NCI-H2029 treated with DMSO at 0.1 percent for 48 hours (cell line): Measurements from ENCODE around the gene CCNB1IP1.
"Not testable (repeated sequence)": the region's sequence is repeated elsewhere in the genome, so short reads cannot be mapped to it uniquely, and the experiment has no call there.

Source experiments
- DNase-seq: peaks from one replicate; lab custom pipeline; 2025; lab: John Stamatoyannopoulos, UW

Gene CCNB1IP1

DNA sequence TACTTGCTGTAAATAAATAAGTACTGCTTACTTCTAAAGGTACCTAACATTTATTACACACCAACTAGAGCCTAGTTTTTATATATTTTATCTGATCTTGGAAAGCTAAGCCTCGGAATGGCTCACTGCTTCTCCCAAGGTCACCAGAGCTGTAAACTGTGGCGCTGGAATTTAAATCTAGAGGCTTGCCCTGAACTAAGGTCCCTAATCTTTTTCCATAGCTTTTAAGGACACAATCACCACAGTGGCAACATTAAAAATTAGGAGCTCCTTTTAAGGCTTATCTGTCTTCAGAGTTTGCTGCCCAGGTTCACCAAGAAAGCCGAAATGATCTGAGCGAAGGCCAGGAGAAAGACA is 670 bp downstream of the CCNB1IP1 start:
- no peak for DNase-seq

DNA sequence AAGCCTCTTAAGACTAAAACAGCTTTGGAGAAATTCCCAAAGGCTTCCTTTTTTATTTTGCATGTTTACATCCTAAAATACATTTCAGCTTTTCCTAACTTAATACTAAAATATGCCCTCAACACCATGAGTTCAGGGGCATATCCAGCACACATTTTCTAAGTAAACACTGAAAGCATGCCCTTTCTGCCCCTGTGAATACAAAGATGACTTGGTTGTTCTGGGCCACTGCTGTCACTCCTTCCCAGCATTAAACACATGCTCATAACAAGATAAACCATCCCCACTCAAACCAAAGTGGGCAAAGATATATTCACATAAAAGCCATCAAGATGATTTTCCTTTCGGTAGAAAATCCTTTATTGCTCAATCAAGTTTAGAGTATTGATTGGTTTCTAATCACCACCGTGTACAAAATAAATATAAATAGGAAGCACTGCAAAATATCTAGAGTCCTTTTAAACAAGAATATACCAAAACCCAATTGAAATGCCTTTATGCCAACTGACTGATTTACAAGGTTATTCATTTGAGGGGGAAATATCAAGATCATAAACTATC is 1.9 kb downstream of the CCNB1IP1 start:
- DNase-seq: no peak

DNA sequence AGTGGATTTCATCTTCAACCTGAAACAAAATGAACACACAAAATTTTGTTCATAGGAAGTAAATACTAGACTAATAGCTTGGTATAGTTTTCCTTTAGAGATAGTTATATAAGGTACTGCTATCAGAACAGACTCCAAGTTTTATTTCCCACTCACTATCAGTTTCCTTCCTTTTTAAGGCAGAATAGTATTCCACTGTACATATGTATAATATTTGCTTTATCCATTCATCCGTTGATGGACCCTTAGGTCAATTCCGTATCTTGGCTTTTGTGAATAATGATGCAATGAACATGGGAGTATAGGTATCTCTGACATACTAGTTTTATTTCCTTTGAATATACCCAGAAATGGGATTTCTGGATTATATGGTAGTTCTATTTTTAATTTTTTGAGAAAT is 3.7 kb downstream of the CCNB1IP1 start:
- DNase-seq: no peak

DNA sequence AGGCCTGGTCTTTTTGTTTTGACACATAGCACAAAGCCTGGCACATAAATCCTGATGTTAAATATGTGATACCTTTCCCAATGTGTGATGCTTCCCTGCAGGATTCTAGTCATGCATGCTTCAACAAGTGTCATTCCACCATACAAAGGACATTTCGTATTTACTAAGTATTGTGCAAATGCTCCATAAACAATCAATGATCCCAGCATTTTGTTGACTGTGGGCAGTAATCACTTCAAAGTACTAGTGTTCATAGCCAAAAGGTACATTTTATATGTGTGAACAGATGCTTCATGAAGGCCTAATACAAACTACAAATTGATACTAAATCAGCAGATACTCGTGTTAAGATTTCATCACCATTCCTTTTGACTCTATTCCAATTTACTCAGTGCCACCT is 4.4 kb downstream of the CCNB1IP1 start:
- DNase-seq: peak; percentile 9

DNA sequence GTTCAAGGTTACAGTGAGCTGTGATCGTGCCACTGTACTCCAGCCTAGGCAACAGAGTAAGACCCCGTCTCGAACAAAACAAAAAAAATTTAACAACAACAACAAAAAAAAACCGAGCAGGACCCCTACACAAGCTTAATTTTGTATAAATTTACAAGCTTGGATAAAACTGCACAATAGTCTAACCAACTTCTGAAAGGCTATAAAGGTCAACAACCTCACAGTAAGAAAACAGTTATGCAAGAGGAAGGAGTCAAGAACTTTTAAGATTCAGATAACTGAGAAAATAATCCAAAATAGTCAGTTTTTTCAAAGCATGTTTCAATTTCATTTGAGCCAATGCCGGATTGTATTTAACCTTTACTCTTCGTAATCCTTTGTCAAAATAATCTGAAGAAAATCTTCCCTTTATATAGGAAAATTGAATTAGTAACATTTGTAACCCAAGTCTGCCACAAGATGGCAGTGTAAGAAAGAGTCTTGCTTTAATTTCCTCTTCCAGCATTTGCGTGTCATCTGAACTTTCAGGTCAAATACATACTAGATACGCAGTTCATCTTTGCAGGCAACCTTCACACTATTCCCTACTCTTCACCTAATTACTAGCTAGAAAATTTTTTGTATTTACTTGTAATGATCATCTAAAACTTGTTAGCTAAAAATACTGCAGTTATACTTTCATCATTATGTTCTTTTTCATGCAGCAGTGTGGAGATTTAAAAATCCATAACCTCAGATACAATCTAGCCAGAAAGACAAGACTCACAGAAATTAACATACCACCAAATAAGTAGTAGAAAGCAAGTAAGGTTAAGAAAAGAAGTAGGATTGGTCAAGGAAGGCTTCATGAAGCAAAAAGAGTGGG is 5.8 kb downstream of the CCNB1IP1 start:
- DNase-seq: peak; percentile 49

DNA sequence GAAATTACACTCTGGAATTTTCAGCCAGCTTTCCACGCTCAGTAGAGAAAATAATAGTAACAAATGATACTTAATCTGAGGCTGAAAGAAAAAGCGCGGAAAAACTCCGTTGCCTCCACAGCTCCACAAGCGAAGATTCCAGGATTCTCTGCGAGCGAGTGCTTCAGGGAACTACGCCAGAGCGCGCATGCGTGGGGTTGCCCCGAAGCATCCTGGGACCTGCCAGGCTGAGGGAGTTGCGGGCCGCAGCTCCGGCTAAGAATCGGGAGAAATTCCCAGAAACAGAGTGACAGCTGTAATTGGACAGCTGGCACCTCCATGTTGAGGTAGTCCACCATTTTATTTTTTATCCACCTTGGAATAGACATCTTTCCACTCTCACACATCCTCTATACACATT is 15.4 kb downstream of the CCNB1IP1 start:
- no peak for DNase-seq

DNA sequence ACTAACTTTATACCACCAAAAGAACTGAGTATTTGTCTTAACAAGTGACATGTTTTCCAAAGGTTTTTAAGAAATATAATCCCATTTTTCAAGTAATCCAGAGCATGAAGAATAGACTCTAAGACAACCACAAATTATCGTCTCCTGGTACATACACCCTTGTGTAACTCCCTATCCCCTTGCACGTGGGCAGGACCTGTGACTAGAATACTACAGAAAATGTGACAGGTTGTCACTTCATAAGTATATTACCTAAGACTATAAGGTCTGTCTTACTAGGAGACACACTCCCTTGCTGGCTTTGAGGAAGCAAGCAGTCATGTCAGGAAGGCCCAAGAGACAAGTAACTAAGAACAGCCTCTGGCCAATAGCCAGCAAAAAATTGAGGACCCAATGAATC is 19.1 kb downstream of the CCNB1IP1 start:
- no peak for DNase-seq

DNA sequence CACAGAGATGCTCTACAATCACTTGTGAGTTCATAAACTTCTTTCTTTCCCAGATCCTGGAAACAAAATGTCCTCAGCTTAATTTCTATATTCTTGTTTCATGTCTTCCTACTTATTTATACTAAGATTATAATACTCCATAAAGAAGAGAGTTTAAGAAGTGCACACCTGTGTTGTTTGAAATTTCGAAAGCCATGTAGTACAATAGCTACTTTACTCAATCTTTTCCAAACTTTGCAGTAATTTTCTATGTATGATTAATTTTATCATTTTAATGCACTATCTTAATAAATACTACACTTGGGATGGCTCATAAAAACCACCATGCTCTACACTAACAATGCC is 27.0 kb downstream of the CCNB1IP1 start:
- DNase-seq: no peak

DNA sequence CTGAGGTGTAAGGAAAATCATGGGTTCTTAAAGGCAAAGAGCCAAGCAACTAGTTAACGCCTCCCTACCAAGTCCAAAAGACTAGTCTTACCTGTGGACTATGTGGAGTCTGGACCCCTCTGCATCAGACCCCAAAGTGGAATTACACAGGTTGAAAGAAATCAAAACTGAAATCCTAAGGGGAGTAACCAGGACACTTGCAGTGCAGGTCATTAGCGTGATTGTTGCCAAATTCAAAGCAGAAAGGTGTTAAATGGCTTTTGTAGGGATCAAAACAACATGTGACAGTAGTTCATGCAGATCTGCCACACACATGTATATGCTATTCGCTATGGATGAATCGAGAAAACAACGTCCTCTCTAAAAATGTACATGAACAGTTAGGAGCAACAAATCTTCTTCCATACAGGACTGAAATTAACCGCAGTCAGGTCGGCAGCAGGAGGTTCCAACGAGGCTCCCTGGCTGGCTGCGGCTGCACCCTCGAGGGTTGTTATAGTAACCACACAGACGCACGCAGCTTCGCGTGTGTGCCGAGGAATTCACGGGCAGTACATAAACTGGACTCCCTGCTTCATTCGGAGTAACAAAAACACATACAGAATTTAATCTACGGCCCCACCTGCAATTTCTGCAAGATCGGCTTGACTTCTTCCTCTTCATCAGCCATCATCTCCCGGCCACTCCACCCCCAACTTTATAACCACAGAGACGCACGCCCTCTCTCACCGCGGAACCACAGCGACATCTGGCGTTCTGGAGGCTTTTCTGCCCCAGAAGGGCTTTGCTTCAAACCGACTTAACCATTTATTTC is 27.6 kb downstream of the CCNB1IP1 start, which contains the start of gene TTC5:
TTC5 (minus strand) TSS at position 687 of the 814 bp plus-strand sequence; CDS start at position 673, 14 bp downstream.
- DNase-seq: peak; percentile 60

DNA sequence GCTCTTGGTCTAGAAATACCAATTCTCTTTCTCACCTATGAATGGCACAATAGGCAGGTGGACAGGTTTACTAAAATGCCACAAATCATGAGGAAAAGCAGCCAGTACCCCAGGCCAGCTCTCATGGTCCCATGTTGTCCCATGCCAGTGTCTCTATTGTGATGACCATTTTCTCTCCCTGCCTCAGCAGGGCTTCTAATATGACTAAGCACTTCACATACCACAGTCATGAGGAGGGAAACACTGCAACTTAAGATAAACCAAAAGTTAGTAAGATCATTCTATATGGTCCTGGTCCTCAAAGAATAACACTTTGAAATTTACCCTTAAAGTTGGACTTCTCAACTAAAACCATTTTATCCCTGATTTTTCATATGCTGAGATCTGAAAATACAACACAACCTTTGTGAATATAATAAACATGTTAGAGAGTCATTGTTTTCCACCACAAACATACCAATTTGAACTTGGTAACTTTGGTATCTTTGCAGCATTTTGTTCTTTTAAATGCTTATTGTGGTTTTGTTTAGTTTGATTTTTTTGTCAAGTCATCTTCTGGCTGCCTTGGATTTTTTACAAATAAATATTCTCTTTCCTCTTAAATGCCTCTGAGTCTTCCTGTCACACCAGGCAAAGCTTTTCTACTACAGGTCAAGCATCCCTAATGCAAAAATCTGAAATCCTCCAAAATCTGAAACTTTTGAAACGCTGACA is 30.9 kb downstream of the CCNB1IP1 start:
- no peak for DNase-seq

DNA sequence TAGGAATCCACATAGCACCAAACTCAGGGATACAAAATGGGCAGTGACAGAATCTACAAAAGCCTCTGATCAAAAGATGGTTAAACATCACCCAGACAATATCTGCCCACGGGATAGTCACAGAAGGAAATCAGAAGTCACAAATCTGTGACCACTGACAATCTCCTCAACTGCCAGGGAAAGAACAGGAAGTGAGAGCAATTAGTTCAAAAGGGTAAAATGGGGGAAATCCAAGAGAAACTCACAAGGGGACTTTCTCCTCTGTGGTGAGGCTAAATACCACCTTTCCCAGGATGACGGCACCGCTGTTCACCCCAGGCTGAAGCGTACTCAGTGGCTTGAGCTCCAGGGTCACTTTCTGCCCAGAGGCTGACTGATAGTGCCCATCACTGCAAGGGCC is 38.0 kb downstream of the CCNB1IP1 start:
- DNase-seq: no peak

DNA sequence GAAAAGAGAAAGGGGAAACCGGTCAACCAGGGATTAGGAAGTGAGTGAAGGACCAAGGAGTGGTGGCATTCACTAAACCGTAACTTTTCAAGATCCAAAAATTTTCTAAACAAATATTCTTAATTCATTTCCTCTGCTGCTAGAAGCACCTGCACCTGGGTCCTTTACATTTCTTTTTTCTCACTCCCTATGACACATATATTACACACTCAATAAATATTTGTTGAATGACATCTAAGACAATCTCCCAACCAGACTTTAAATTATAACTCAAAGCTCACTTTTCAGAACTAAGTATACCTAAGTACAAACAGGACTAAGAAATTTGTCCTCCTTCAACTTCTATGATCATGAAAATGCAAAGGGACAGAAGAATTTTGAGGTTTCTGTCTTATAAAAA is 38.4 kb downstream of the CCNB1IP1 start:
- DNase-seq: no peak

DNA sequence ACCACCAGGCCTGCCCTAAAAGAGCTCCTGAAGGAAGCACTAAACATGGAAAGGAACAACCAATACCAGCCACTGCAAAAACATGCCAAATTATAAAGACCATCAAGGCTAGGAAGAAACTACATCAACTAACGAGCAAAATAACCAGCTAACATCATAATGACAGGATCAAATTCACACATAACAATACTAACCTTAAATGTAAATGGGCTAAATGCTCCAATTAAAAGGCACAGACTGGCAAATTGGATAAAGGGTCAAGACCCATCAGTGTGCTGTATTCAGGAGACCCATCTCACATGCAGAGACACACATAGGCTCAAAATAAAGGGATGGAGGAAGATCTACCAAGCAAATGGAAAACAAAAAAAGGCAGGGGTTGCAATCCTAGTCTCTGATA is 51.1 kb downstream of the CCNB1IP1 start:
- not testable (repeated sequence) for DNase-seq

DNA sequence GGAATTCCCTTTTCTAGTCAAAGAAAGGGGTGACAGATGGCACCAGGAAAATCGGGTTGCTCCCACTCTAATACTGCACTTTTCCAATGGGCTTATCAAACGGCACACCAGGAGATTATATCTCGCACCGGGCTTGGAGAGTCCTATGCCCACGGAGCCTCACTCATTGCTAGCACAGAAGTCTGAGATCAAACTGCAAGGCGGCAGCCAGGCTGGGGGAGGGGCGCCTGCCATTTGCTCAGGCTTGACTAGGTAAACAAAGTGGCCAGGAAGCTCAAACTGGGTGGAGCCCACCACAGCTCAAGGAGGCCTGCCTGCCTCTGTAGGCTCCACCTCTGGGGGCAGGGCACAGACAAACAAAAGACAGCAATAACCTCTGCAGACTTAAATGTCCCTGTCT is 52.8 kb downstream of the CCNB1IP1 start:
- not testable (repeated sequence) for DNase-seq

DNA sequence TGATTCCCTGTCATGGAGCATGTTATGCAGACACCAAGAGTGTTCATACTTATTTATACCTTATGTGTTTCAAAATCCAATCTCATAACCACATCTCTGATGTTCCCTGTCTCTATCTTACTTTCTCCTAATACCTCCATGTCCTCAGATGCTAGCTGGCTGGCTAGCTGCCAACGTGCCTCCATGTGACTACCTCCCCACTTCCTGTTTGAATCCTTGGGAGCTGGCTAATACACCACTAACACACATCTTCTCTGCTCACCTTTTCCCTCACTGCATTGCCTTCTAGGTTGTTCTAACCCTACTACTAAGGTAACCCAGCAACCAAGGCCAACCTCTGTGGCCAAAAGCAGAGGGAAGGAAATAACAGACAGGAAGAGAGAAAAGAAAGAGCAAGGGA is 54.7 kb downstream of the CCNB1IP1 start:
- no peak for DNase-seq

DNA sequence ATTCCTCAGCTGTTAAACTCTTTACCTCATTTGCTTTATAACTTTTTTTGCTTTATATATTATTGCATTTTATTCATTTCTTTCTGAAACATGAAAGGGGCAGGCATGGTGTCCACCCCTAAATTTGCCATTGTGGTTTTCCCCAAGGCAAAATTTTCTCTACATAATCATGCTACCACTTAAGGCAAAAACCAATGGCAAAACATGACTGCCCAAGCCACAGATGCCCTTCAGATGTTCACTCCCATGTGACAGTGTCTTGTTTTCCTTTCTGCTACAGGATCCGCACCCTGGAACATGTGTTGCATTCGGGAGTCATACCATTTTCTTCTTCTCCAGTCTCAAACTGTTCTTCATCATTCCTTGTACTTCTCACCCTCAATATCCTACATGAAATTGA is 55.7 kb downstream of the CCNB1IP1 start:
- DNase-seq: no peak

DNA sequence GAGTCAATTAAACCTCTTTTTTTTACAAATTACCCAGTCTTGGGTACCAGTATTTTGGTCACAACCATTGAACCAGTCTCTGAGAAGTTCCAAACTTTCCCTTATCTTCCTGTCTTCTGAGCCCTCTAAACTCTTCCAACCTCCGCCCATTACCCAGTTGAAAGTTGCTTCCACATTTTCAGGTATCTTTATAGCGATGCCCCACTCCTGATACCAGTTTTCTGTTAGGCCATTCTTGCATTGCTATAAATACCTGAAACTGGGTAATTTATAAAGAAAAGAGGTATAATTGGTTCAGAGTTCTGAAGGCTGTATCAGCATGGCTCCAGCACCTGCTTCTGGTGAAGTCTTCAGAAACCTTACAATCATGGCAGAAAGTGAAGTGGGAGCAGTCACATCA is 59.0 kb downstream of the CCNB1IP1 start:
- no peak for DNase-seq

DNA sequence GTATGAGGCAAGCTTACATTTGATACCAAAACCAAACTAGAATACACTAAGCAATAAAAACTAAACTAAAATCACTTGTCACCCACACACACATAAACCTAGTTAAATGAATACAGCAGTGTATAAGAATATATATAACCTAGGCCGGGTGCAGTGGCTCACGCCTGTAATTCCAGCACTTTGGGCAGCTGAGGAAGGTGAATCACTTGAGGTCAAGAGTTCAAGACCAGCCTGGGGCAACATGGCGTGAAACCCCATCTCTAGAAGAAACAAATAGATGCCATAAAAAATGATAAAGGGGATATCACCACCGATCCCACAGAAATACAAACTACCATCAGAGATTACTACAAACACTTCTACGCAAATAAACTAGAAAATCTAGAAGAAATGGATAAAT is 68.7 kb downstream of the CCNB1IP1 start:
- DNase-seq: not testable (repeated sequence)

DNA sequence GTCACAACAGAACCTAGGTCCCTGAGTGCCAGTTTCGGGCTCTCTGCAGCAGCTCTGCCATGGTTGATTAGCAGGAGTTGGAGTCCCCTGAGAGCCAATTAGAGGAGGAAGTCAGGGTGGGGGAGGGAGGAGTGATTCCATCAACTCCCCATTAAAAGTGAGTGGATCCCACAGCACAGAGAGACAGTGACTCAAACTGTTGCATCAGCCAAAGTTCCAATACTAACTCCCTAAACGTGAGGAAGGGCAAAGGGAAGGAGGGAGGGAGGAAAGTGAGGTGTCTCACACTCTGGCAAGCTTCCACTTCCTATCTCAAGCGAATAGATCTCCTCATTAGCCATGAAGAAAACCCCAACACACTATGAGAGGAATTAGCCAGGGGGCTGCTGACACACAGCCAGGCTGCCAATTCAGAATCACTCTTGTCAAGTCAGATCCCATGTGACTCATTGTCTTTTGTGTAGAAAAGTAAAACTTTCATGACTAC is 70.4 kb downstream of the CCNB1IP1 start:
- DNase-seq: no peak
